Left lung (tissue), 10 donors: ENCODE measurements around the gene STIM2. TPM values are rescaled to one million over a fixed set of nuclear protein-coding genes. Genes with fewer than 3 reads are reported as not detected.
"Not testable (repeated sequence)": the region's sequence is repeated elsewhere in the genome, so short reads cannot be mapped to it uniquely, and the experiment has no call there.

ENCODE experiments used
- ATAC-seq: fragments of 200-7000 bp; cut with Tn5 transposase; one replicate; pipeline ENCODE4 v1.9.1; 2020; ENCODE audit warnings: moderate library complexity
- DNase-seq, 4 donors: peaks; one replicate each; pipeline ENCODE4 v3.0.0-alpha.2; 2013 to 2020
- H3K27ac ChIP-seq, 2 donors: fragments of 200-600 bp; sonication (generic) in 1 of 2; one replicate each; pipeline versions ENCODE4 v1.5.0 to v1.8.0; 2020 to 2021
- H3K27me3 ChIP-seq, 2 donors: fragments of 200-600 bp; sonication (generic) in 1 of 2; one replicate each; pipeline versions ENCODE4 v1.5.0 to v1.8.0; 2020 to 2021
- H3K36me3 ChIP-seq, 2 donors: fragments of 200-600 bp; sonication (generic) in 1 of 2; one replicate each; pipeline versions ENCODE4 v1.5.0 to v1.8.0; 2020 to 2021
- H3K4me1 ChIP-seq, 2 donors: fragments of 200-600 bp; one replicate each; pipeline ENCODE4 v1.8.0; 2021
- H3K4me3 ChIP-seq, 2 donors: fragments of 200-600 bp; sonication (generic) in 1 of 2; one replicate each; pipeline versions ENCODE4 v1.5.0 to v1.8.0; 2020 to 2021; ENCODE audit warnings: mild to moderate bottlenecking in 1 of 2
- H3K9me3 ChIP-seq, 2 donors: fragments of 200-600 bp; sonication (generic) in 1 of 2; one replicate each; pipeline versions ENCODE4 v1.5.0 to v1.8.0; 2020 to 2021
- intact Hi-C, 2 donors: fragments of 100-400 bp; cut with DNase I; formaldehyde crosslinking; loops; one replicate each; pipeline versions ENCODE4 v1.11.2 to v1.14.2; 2022
- polyA plus RNA-seq, 6 donors: library from polyadenylated mRNA; unstranded; fragments of 120-200 nt; gene quantifications; one replicate each; pipeline ENCODE4 v1.2.1, GENCODE V29; 2013; ENCODE audit not compliant: insufficient read length in 6 of 6
- total RNA-seq, 2 donors: library from RNA; stranded (reverse); fragmentation: NEBNext Ultra II Directional; extraction: Animal tissue kit (Norgen Biotek cat#: 25700); gene quantifications; one replicate each; pipeline ENCODE4 v1.2.1, GENCODE V29; 2021
- TF ChIP-seq, protein P1 (sequence below), 2 donors: fragments of 200-600 bp; sonication (generic) in 1 of 2; IDR thresholded peaks; one replicate each; pipeline versions ENCODE4 v1.5.0 to v1.8.0; 2021; ENCODE audit warnings: antibody characterized with exemption in 2 of 2
- donor health status: DM: no; HTN: yes; CAD: no.
- donor health status: DM: no; HTN: no; CAD: no.

STIM2 gene
- total and polyA plus RNA-seq, 8 donors, result 29.1 to 62.7 (median 53.2) TPM

DNA sequence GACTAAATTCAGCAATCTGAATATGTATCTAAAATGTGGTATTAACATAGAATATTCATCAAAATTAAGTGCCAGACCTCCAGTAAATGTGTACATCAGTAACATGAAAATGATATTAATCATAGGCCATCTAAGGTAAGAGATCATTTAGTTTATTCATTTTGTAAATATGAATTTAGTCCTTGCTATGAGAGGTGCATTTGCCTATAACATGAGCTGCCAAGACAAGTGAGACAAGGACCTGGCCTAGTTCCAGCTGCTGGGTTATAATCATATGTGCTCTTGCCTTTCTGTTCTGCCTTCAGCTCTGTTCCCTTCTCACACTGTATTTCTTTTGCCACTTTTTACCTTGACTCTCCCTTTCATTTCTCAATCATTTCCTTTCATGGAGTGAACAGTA, 160.0 kb downstream of the STIM2 start:
- TF ChIP-seq, protein P1, sequence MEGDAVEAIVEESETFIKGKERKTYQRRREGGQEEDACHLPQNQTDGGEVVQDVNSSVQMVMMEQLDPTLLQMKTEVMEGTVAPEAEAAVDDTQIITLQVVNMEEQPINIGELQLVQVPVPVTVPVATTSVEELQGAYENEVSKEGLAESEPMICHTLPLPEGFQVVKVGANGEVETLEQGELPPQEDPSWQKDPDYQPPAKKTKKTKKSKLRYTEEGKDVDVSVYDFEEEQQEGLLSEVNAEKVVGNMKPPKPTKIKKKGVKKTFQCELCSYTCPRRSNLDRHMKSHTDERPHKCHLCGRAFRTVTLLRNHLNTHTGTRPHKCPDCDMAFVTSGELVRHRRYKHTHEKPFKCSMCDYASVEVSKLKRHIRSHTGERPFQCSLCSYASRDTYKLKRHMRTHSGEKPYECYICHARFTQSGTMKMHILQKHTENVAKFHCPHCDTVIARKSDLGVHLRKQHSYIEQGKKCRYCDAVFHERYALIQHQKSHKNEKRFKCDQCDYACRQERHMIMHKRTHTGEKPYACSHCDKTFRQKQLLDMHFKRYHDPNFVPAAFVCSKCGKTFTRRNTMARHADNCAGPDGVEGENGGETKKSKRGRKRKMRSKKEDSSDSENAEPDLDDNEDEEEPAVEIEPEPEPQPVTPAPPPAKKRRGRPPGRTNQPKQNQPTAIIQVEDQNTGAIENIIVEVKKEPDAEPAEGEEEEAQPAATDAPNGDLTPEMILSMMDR (IDR thresholded peaks at IDR 0.05), result no peak

DNA sequence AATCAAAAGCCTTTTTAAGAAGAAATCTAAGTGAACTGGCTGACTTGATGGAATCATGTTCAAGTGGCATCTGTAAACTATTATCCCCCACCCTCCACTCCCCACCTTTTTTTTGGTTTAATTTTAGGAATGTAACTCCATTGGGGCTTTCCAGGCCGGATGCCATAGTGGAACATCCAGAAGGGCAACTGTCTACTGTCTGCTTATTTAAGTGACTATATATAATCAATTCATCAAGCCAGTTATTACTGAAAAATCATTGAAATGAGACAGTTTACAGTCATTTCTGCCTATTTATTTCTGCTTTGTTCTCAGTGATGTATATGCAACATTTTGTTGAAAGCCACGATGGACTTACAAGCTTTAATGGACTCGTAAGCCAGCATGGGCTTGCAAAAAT, 162.3 kb downstream of the STIM2 start:
- Histone ChIP-seq H3K4me1 (no peaks in the 10 kb centered on the region), H3K9me3 (no peaks in the 10 kb centered on the region), H3K27me3 (no peaks in the 10 kb centered on the region), H3K27ac (no peak overlapping the region), H3K4me3 (no peak overlapping the region), H3K36me3 (peaks cover 0 to 41% of the 10 kb centered on the region in 2 donors)
- TF ChIP-seq, protein P1 (IDR thresholded peaks at IDR 0.05), result no peak
- no peak for DNase-seq
- intact Hi-C loops, result no loop called here
- no peak for ATAC-seq

More for the DNA sequence above, 160.0 kb downstream of the STIM2 start:
- Histone ChIP-seq H3K4me3 (no peak overlapping the region), H3K36me3 (peaks cover 0 to 46% of the 10 kb centered on the region in 2 donors), H3K9me3 (no peaks in the 10 kb centered on the region), H3K27me3 (no peaks in the 10 kb centered on the region), H3K27ac (no peak overlapping the region), H3K4me1 (no peaks in the 10 kb centered on the region)
- no peak for DNase-seq
- intact Hi-C loops, result no loop called here
- ATAC-seq, result no peak

DNA sequence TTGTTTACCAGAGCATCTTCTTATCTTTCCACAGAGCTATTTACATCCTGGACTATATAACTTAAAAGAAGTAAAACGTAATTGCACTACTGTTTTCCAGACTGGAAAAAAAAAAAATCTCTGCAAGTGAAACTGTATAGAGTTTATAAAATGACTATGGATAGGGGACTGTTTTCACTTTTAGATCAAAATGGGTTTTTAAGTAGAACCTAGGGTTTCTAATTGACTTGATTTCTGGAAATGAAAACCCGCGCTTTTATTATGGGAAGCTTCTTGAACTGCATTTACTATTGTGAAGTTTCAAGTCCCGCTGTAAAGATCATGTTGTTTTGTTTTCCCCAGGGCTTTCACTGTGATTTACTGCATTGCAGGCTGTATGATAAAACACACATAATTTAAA, 162.7 kb downstream of the STIM2 start:
- ATAC-seq (no peak), DNase-seq (no peak)
- Histone ChIP-seq H3K27me3 (no peaks in the 10 kb centered on the region), H3K4me3 (no peak overlapping the region), H3K9me3 (no peaks in the 10 kb centered on the region), H3K27ac (no peak overlapping the region), H3K4me1 (no peaks in the 10 kb centered on the region), H3K36me3 (peaks cover 0 to 37% of the 10 kb centered on the region in 2 donors)
- TF ChIP-seq, protein P1 (IDR thresholded peaks at IDR 0.05), result no peak
- intact Hi-C loops, result no loop called here

DNA sequence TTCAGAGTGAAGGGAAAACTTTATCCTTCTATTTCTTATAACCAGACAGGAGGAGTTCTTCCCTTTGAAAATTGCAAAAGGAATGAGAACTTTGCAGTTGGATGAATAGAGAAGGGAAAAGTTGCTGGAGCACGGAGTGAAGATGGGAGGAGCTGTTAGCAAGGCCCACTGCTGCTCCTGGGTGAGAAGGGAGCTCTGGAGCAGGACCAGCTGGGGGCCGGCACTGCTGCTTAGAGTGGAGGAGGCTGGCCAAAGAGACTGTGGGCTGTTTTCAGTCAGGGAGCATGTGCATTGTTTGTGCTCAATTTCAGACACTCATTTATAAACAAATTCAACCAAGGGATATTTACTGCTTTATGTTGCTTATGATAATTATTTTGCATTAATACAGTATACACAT, 164.2 kb downstream of the STIM2 start:
- Histone ChIP-seq H3K4me3 (no peak overlapping the region), H3K27me3 (no peaks in the 10 kb centered on the region), H3K36me3 (peaks cover 0 to 22% of the 10 kb centered on the region in 2 donors), H3K4me1 (no peaks in the 10 kb centered on the region), H3K9me3 (no peaks in the 10 kb centered on the region), H3K27ac (no peak overlapping the region)
- TF ChIP-seq, protein P1 (IDR thresholded peaks at IDR 0.05), result no peak
- intact Hi-C loops, result no loop called here
- ATAC-seq (no peak), DNase-seq (peak in 2 of 4 donors; percentile 41 to 55)

DNA sequence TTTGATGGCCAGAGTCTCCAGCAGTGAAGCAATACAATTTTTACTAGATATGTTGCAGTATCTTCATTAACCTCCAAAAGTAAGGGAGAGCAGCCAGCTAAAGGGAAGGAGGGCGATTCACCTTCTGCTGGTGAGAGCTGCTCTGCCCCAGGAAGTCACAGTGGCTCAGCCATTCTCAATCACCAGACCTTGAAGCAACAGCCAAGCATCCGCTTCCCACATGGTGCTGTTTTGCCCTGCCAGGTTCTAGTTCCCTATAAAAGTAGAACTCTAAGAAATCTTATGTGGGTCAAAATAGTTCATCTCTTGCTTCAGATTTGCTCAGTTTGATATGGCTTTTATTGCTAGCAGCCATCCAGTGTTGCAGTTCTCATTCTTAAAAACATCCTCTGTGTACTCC, 166.8 kb downstream of the STIM2 start:
- H3K9me3 ChIP-seq, result no peaks in the 10 kb centered on the region
- H3K27ac ChIP-seq, result no peak overlapping the region
- H3K36me3 ChIP-seq, result peaks cover 0 to 13% of the 10 kb centered on the region in 2 donors
- H3K4me3 ChIP-seq, result no peak overlapping the region
- no peaks in the 10 kb centered on the region for H3K27me3 ChIP-seq
- no peak for ATAC-seq
- TF ChIP-seq, protein P1 (IDR thresholded peaks at IDR 0.05), result no peak
- no peak for DNase-seq
- intact Hi-C loops, result no loop called here
- H3K4me1 ChIP-seq, result no peaks in the 10 kb centered on the region

DNA sequence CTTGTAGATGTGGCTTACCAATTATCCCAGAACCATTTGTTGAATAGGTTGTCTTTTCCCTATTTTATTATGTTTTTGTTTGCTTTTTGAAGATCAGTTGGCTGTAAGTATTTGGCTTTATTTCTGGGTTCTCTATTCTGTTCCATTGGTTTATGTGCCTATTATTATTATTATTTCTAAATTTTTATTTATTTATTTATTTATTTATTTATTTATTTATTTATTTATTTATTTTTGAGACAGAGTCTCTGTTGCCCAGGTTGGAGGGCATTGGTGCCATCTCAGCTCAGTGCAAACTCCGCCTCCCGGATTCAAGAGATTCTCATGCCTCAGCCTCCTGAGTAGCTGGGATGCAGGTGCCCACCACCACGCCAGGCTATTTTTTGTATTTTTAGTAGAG, 174.5 kb downstream of the STIM2 start:
- DNase-seq, ATAC-seq, H3K27me3 ChIP-seq, intact Hi-C loops, H3K4me1 ChIP-seq, H3K9me3 ChIP-seq, H3K4me3 ChIP-seq, H3K27ac ChIP-seq, H3K36me3 ChIP-seq: not testable (repeated sequence)
